Stimulated activated CD4-positive, alpha-beta T cell treated with anti-CD3 and anti-CD28 coated beads, Interleukin-1b, Interleukin-23, amount 100 ng/mL, for 48 hours (primary cell): ENCODE results near the gene DMP1.
"Not testable (repeated sequence)": the region's sequence is repeated elsewhere in the genome, so short reads cannot be mapped to it uniquely, and the experiment has no call there.

ENCODE experiments used
- DNase-seq: peaks from one replicate; pipeline ENCODE4 v3.0.0-alpha.2; 2020

DMP1 gene

DNA sequence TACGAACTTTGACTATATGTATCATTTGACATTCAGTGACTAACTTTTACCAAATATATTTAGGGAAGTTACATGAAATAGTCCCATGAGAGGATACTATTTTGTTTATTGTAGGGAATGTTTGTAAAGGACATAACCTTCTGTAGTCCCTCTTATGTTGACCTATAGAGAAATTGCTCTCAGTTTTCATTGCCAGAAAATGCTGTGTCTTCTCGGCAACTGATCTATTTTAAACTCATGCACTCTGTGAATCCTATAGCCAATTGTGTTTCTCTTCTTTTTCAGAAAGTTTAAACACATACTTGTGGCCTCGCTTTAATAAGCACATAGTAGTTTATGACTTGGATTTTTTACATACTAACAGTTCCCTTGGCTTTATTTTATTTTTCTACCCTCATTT lies 38.2 kb downstream of the DMP1 start:
- DNase-seq, result no peak

DNA sequence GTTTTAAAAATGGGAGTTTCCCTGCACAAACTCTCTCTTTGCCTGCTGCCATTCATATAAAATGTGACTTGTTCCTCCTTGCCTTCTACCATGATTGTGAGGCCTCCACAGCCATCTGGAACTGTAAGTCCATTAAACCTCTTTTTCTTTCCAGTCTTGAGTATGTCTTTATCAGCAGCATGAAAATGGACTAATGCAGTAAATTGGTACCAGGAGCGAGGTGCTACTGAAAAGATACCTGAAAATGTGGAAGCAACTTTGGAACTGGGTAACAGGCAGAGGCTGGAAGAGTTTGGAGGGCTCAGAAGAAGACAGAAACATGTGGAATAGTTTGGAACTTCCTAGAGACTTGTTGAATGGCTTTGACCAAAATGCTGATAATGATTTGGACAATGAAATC lies 40.9 kb downstream of the DMP1 start:
- not testable (repeated sequence) for DNase-seq

DNA sequence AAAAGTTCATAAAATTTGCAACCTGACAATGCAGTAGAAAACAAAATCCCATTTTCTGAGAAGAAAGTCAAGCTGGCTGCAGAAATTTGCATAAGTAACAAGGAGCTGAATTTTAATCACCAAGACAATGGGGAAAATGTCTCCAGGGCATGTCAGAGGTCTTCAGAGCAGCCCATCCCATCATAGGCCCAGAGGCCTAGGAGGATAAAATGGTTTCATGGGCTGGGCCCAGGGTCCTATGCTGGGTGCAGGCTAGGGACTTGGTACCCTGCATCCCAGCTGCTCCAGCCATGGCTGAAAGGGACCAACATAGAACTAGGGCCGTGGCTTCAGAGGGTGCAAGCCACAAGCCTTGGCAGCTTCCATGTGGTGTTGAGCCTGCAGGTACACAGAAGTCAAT lies 42.0 kb downstream of the DMP1 start:
- not testable (repeated sequence) for DNase-seq

DNA sequence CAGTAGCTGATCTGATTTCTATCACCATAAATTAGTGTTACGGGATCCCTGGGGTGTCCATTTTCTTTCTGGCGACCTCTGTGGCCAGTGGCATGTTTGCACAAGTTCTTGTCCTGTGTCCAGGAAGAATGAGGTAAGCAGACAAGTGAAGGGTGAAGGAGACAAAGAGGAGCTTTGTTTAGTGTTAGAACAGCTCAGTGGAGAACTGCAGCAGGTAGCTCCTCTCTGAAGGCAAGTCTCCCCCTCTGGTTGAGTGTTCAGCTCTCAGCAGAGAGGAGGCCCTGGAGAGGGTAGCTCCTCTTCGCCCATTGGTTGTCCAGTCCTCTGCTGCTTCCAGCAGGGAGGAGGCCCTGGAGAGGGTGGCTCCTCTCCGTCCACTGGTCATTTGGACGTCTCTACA lies 47.2 kb downstream of the DMP1 start:
- DNase-seq, result no peak

DNA sequence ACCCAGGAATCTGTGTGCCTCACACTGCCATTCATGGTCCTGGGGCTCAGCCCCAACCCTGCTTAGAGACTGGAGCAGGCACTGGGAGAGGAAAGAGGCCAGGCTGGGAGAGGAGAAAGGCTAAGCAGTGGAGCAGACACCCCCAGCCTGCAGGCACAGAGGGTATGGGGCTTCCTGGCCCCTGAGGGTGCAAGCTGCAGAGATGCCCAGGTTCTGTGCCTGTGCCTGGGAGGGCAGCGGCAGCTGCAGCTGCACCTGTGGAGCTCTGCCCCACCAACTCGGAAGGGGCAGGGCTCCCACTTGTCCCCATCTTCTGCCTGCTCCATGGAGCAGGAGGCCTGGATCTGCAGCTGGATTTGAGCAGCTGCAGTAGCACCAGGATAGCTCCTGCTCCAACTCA lies 47.9 kb downstream of the DMP1 start:
- no peak for DNase-seq

DNA sequence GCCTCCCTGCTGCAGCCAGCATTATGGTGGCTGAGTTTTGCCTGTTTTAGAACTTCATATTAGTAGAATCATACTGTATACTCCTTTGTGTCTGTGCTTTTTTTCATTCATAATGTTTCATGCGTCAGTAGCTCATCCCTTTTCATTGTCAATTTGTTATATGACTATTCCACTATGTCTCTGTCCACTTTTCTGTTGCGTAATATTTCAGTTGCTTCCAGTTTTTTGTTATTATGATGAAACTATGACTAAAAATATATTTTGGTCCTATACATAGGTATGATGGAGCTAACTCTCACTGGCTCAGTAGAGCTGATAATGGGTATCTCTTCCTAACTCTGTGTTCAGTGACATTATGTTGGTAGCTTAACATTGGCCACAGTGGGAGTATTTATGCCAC lies 48.3 kb downstream of the DMP1 start:
- no peak for DNase-seq

DNA sequence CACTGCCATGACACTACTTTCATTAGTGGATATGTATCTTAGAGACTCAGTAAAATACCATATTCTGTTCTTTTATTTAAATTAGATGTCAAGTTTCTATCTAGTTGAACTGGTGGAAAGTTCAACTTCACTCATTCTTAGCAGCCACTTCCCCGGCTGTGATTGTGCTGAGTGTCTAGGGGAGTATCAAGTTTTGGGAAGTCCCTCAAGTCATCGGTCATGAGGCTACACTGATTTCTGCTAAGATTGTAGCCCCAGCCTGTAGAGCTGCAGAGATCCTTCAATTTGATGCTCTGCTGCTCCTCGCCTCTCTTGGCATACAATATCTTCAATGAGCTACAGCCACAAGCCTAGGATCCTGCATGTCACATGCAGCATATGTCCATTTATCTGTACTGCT lies 53.9 kb downstream of the DMP1 start:
- DNase-seq, result no peak

DNA sequence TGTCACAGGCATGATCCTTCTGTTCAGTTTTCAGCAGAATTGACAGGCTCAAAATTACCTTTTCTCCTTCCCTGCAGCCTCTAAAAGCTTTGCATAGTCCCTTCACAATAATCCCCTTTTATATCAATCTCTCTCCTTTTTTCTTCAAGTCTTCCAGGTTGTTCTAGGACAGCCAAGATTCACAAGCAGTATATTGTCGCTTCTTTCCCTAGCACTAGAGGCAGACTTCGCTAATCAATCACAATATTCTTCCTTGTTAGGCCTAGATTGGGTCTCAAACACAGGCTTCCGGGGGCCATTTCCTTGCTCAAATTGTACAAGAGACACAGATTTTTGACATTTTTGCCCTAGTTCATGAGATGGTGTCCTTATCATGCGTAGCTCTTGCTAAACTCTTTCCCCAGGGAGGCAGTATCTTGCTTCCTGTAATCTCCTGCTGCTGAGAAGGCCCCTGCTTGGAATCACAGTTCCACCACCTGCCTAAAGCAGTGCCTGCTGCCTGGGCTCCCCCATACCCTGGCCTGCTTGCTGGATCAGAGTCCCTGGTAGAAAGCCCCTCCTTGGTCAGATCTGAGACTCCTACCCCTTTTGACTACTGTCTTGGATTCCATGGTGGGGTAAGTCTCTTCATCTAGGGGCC lies 57.3 kb downstream of the DMP1 start:
- no peak for DNase-seq
